Astrocyte (in vitro differentiated cells and primary cell): ENCODE data around the gene VDAC1.

Experiments
- CTCF ChIP-seq: IDR thresholded peaks from 2 replicates; pipeline ENCODE4 v1.5.1; 2011; ENCODE audit warnings: low read depth, mild to moderate bottlenecking, inconsistent platforms, low read length, moderate library complexity; ENCODE audit not compliant: insufficient read depth
- EZH2 ChIP-seq: IDR thresholded peaks from 2 replicates; pipeline ENCODE4 v1.6.1; 2012; ENCODE audit warnings: mild to moderate bottlenecking, low read length, inconsistent platforms; ENCODE audit not compliant: insufficient read depth

DNA sequence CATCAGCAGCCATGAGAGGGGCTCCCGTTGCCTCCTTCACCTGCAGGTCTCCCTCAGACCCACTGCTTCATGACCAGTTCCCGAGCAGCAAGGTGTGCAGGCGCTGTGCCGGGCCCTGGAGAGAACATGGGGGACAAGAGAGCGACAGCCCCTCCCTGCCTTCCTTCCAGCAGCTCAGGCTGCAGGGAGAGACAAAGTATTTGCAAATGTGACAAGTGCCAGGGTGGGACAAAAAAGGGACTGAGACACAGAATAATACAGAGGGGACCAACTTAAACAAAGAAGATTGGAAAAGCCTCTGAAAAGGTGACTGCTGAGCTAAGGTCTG is 22.5 kb upstream of the VDAC1 start:
- no peak for TF ChIP-seq CTCF
- TF ChIP-seq EZH2, result no peak
